Mesenchymal stem cell (in vitro differentiated cells and primary cell): Measurements from ENCODE around the gene PYGB.

Experiments used
- DNase-seq: peaks from one replicate; pipeline ENCODE4 v3.0.0-alpha.2; 2013
- H2AFZ ChIP-seq: one replicate; pipeline ENCODE4 v1.6.1; 2013; ENCODE audit warnings: low read depth, mild to moderate bottlenecking, control low read depth, inconsistent platforms, low read length, moderate library complexity
- H2AK5ac ChIP-seq: 2 replicates; pipeline ENCODE4 v1.6.1; 2013; ENCODE audit warnings: low read length, moderate library complexity, mild to moderate bottlenecking, inconsistent platforms; ENCODE audit not compliant: severe bottlenecking
- H2BK120ac ChIP-seq: one replicate; pipeline ENCODE4 v1.6.1; 2013; ENCODE audit warnings: low read depth, mild to moderate bottlenecking, inconsistent platforms, low read length, moderate library complexity
- H2BK12ac ChIP-seq, 2 experiments: one replicate each; pipeline ENCODE4 v1.6.1; 2013; ENCODE audit warnings: inconsistent platforms in 2 of 2, low read length in 2 of 2, mild to moderate bottlenecking in 2 of 2, moderate library complexity in 2 of 2, control low read depth in 1 of 2
- H2BK15ac ChIP-seq: one replicate; pipeline ENCODE4 v1.6.1; 2013; ENCODE audit warnings: mild to moderate bottlenecking, low read depth, inconsistent platforms; ENCODE audit not compliant: poor library complexity, severe bottlenecking
- H2BK5ac ChIP-seq: 2 replicates; pipeline ENCODE4 v1.6.1; 2013; ENCODE audit warnings: low read depth, mild to moderate bottlenecking, low read length, control low read depth, inconsistent platforms; ENCODE audit not compliant: poor library complexity, severe bottlenecking
- H3K14ac ChIP-seq, 2 experiments: one replicate each; pipeline ENCODE4 v1.6.1; 2013; ENCODE audit warnings: inconsistent platforms in 2 of 2, low read length in 2 of 2, control low read depth in 1 of 2, mild to moderate bottlenecking in 1 of 2, moderate library complexity in 1 of 2
- H3K18ac ChIP-seq, 2 experiments: one replicate each; pipeline ENCODE4 v1.6.1; 2013; ENCODE audit warnings: inconsistent platforms in 2 of 2, low read length in 2 of 2, control low read depth in 1 of 2, low read depth in 1 of 2, mild to moderate bottlenecking in 1 of 2
- H3K23ac ChIP-seq, 2 experiments: one replicate each; pipeline ENCODE4 v1.6.1; 2013; ENCODE audit warnings: inconsistent platforms in 2 of 2, low read length in 2 of 2, mild to moderate bottlenecking in 2 of 2, moderate library complexity in 2 of 2, control low read depth in 1 of 2
- H3K27ac ChIP-seq: 2 replicates; pipeline ENCODE4 v1.5.1; 2013; ENCODE audit warnings: mild to moderate bottlenecking, moderate library complexity, low read length, control low read depth, inconsistent platforms; ENCODE audit not compliant: poor library complexity, severe bottlenecking
- H3K27me3 ChIP-seq, 2 experiments: 2 replicates each; pipeline versions ENCODE4 v1.6.1 to v1.7.0; 2013; ENCODE audit warnings: low read length in 2 of 2, mild to moderate bottlenecking in 2 of 2, moderate library complexity in 2 of 2, control low read depth in 1 of 2, inconsistent platforms in 1 of 2; ENCODE audit not compliant: control insufficient read depth in 1 of 2, insufficient read depth in 1 of 2
- H3K36me3 ChIP-seq, 2 experiments: 2 replicates each; pipeline versions ENCODE4 v1.6.1 to v1.7.0; 2013; ENCODE audit warnings: low read length in 2 of 2, control low read depth in 1 of 2, inconsistent platforms in 1 of 2, low read depth in 1 of 2, mild to moderate bottlenecking in 1 of 2; ENCODE audit not compliant: insufficient read depth in 2 of 2, control insufficient read depth in 1 of 2
- H3K4ac ChIP-seq, 2 experiments: one replicate each; pipeline ENCODE4 v1.6.1; 2013; ENCODE audit warnings: inconsistent platforms in 2 of 2, low read length in 2 of 2, mild to moderate bottlenecking in 2 of 2, moderate library complexity in 2 of 2, control low read depth in 1 of 2, low read depth in 1 of 2
- H3K4me1 ChIP-seq: 2 replicates; pipeline ENCODE4 v1.6.1; 2013; ENCODE audit warnings: low read depth, low read length, control low read depth; ENCODE audit not compliant: control insufficient read depth, insufficient read depth
- H3K4me2 ChIP-seq: 2 replicates; pipeline ENCODE4 v1.6.1; 2013; ENCODE audit warnings: low read length, mild to moderate bottlenecking, inconsistent platforms; ENCODE audit not compliant: poor library complexity, severe bottlenecking
- H3K4me3 ChIP-seq, 2 experiments: 2 replicates each; pipeline versions ENCODE4 v1.5.1 to v1.7.0; 2013; ENCODE audit warnings: low read length in 2 of 2, mild to moderate bottlenecking in 2 of 2, control low read depth in 1 of 2, low read depth in 1 of 2; ENCODE audit not compliant: insufficient read depth in 1 of 2
- H3K79me1 ChIP-seq: replicated peaks from 2 replicates; pipeline ENCODE4 v1.6.1; 2013; ENCODE audit warnings: mild to moderate bottlenecking, control low read depth, low read length, inconsistent platforms; ENCODE audit not compliant: poor library complexity, severe bottlenecking
- H3K9ac ChIP-seq: 2 replicates; pipeline ENCODE4 v1.7.0; 2013; ENCODE audit warnings: mild to moderate bottlenecking, low read length, moderate library complexity
- H3K9me3 ChIP-seq: 2 replicates; pipeline ENCODE4 v1.7.0; 2013; ENCODE audit warnings: mild to moderate bottlenecking, low read length; ENCODE audit not compliant: control insufficient read depth
- H4K8ac ChIP-seq: one replicate; pipeline ENCODE4 v1.6.1; 2013; ENCODE audit warnings: inconsistent platforms, mild to moderate bottlenecking, low read length, moderate library complexity
- H4K91ac ChIP-seq: one replicate; pipeline ENCODE4 v1.6.1; 2013; ENCODE audit warnings: mild to moderate bottlenecking, low read length, inconsistent platforms
- WGBS: methylation state at CpG from one replicate; pipeline ENCODE4 v1.1.7; 2013; ENCODE audit warnings: mixed read lengths; 5-methylcytosine and 5-hydroxymethylcytosine counted together

Gene PYGB

DNA sequence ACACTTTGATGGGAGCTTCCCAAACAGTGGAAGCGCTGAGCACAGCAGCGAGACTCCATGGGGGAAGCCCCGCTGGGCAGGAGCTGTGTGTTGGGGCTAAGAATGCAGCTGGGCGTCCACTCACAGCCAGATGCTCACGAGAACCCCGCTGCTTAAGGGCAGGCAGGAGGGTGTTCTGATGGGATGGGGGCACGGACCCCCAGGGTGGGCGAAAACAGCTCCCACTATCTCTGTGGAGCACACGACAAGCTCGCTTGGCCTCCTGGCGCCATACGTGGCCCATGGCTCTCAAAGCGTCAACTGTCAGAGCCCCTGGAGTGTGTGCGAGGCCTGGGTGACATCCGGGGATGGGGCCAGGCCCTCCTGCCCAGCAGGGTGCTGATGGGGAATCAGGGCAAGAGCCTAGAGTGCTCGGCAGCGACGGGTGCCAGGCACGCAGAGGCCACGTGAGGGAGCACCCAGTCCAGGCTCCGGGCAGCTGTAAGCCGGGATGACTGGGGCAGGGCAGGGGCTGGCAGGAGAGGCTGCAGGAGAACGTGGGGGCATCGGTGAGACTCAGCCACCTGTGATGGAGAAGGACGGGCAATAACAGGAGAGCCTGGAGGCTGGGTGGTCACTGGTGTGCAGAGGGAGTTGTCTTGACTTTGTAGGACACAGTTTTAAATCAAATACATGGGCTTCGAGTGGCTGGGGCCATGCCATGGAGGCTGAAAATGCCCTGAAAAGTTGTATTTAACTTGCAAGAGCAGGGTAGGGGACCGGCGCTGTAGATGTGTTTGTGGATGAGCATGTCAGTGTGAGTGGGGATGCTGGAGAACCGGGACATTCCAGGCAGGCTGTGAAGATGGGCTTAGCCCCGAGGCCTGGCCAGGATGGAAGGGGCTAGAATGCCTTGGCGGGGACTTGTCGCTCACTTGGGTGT, 27.3 kb downstream of the PYGB start:
- Histone ChIP-seq H3K27ac (no peak overlapping the region), H3K79me1 (peaks cover 43% of the 10 kb centered on the region), H3K4me1 (peaks cover 34% of the 10 kb centered on the region), H3K4me2 (no peak overlapping the region), H3K9me3 (no peaks in the 10 kb centered on the region), H3K14ac (no peak overlapping the region), H3K27me3 (no peaks in the 10 kb centered on the region), H2BK12ac (no peak overlapping the region), H3K9ac (no peak overlapping the region), H2BK5ac (no peak overlapping the region), H4K8ac (peak overlapping the region; percentile 19), H4K91ac (no peak overlapping the region), H3K18ac (no peak overlapping the region), H2AK5ac (no peak overlapping the region), H2BK15ac (no peak overlapping the region), H3K4me3 (no peak overlapping the region), H3K4ac (no peak overlapping the region), H3K23ac (no peak overlapping the region), H3K36me3 (peaks cover 98 to 100% of the 10 kb centered on the region in 2 experiments), H2BK120ac (no peak overlapping the region), H2AFZ (no peak overlapping the region)
- DNase-seq, result no peak
- 95% methylated on average over 32 of the region's 32 CpGs for WGBS

DNA sequence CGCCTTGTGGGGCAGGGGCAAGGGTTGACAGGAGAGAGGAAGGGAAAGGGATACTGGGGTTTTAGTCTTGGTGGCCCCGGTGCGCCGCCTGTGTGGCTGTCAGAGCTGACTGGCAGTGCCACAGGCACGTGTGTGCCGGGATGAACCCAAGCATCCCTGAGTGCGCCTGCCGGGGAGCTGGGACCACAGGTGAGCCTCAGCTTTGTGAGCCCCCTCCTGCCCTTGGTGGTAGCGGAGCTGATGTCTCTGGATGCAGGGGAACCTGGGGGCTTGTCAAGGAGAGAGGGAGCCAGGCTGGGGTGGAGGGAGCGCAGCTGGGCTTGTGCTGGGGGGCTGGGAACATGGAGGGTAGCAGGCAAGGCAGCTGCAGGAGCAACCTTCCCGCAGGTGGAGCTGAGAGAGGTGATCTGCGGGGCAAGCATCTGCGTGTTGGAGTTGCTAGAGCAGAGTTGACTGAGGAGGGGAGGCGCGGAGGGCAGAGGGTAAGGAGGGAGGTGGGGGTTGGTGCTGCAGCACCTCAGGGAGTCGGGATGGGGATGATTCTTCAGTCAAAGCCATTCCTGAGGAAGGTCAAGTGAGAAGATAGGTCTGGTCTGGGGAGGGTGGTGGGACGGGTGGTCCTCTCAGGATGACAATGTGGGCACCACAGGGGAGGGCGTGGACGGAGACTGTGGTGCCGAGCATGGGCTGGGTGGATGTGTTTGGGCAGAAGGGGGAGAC, 28.1 kb downstream of the PYGB start:
- Histone ChIP-seq H4K91ac (no peak overlapping the region), H3K4me1 (peaks cover 41% of the 10 kb centered on the region), H3K9me3 (no peaks in the 10 kb centered on the region), H4K8ac (no peak overlapping the region), H2BK120ac (no peak overlapping the region), H3K27ac (no peak overlapping the region), H3K4ac (no peak overlapping the region), H3K36me3 (peaks cover 99 to 100% of the 10 kb centered on the region in 2 experiments), H3K27me3 (no peaks in the 10 kb centered on the region), H3K14ac (no peak overlapping the region), H3K9ac (no peak overlapping the region), H2BK15ac (no peak overlapping the region), H2BK5ac (no peak overlapping the region), H3K4me3 (no peak overlapping the region), H2BK12ac (no peak overlapping the region), H3K18ac (no peak overlapping the region), H3K23ac (no peak overlapping the region), H3K79me1 (peaks cover 49% of the 10 kb centered on the region), H2AFZ (no peak overlapping the region), H3K4me2 (no peak overlapping the region), H2AK5ac (no peak overlapping the region)
- 98% methylated on average over 20 of the region's 20 CpGs for WGBS
- no peak for DNase-seq

DNA sequence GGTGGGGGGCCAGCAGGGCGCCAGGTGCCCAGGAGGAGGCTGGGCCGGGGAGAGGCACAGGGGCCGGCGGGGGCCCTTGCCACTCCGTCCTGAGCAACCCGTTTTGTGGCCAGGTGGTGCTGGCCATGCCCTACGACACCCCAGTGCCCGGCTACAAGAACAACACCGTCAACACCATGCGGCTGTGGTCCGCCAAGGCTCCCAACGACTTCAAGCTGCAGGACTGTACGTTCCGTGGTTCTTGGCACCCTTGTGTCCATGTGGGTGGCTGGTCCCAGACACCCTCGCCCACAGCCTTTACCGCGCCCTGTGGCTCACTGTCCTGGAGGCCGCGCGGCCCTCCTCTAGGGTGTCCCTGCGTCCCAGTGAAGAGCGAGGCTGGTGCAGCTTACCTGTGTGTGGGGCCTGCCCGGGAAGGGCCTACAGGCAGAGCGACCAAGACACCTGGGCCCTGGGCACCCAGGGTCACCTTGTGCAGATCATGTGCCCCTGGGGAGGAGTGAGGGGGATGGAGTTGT, 28.7 kb downstream of the PYGB start:
- Histone ChIP-seq H3K36me3 (peaks cover 99 to 100% of the 10 kb centered on the region in 2 experiments), H2BK120ac (no peak overlapping the region), H3K27ac (no peak overlapping the region), H3K4ac (no peak overlapping the region), H3K4me3 (no peak overlapping the region), H4K91ac (no peak overlapping the region), H3K9ac (no peak overlapping the region), H2BK5ac (no peak overlapping the region), H3K4me2 (no peak overlapping the region), H2BK12ac (no peak overlapping the region), H2AFZ (no peak overlapping the region), H3K23ac (no peak overlapping the region), H3K79me1 (peaks cover 46% of the 10 kb centered on the region), H3K4me1 (peaks cover 48% of the 10 kb centered on the region), H3K14ac (no peak overlapping the region), H2BK15ac (no peak overlapping the region), H3K9me3 (no peaks in the 10 kb centered on the region), H3K27me3 (no peaks in the 10 kb centered on the region), H2AK5ac (no peak overlapping the region), H3K18ac (no peak overlapping the region), H4K8ac (no peak overlapping the region)
- WGBS, result 97% methylated on average over 23 of the region's 24 CpGs
- no peak for DNase-seq
